OCI-LY7 (cell line): ENCODE data around the gene FGF1. TPM values are rescaled to one million over a fixed set of nuclear protein-coding genes. Genes with fewer than 3 reads are reported as not detected.

Source experiments
- BruUV-seq: library from RNA; stranded (reverse); fragments of 400-500 nt; replicated peaks from 2 replicates; lab custom pipeline; 2021; lab: Mats Ljungman, UMichigan
- CTCF ChIA-PET: fragments of 300-600 bp; sonication (Branson Sonifier 250); formaldehyde crosslinking; loops from one replicate; lab custom pipeline; 2022; ENCODE audit warnings: antibody characterized with exemption; ENCODE audit not compliant: unreplicated experiment; lab: Charles Lee
- POLR2A ChIA-PET: fragments of 300-600 bp; sonication (Branson Sonifier 250); formaldehyde crosslinking; loops from one replicate; lab custom pipeline; 2022; ENCODE audit warnings: antibody characterized with exemption; lab: Charles Lee
- DNase-seq: peaks from one replicate; pipeline ENCODE4 v3.0.0-alpha.2; 2015; ENCODE audit warnings: low spot score
- H2AFZ ChIP-seq: fragments of 200-600 bp; sonication (generic), shearing (Covaris generic); 2 replicates; pipeline ENCODE4 v1.6.1; 2014; ENCODE audit warnings: mild to moderate bottlenecking, antibody characterized with exemption, low read length, moderate library complexity
- H3K27ac ChIP-seq: fragments of 200-600 bp; sonication (generic); 2 replicates; pipeline ENCODE4 v1.5.1; 2014; ENCODE audit warnings: mixed run types, low read depth, mild to moderate bottlenecking, moderate library complexity, low read length, inconsistent platforms; ENCODE audit not compliant: poor library complexity, severe bottlenecking
- H3K36me3 ChIP-seq: fragments of 200-600 bp; sonication (generic); 2 replicates; pipeline ENCODE4 v1.6.1; 2014; ENCODE audit warnings: mild to moderate bottlenecking, antibody characterized with exemption, low read length, moderate library complexity, mixed read lengths; ENCODE audit not compliant: insufficient read depth
- H3K4me1 ChIP-seq: fragments of 200-600 bp; sonication (generic); 2 replicates; pipeline ENCODE4 v1.5.1; 2014; ENCODE audit warnings: mild to moderate bottlenecking, low read length; ENCODE audit not compliant: insufficient read depth, poor library complexity, severe bottlenecking
- H3K4me2 ChIP-seq: fragments of 200-600 bp; sonication (generic); 2 replicates; pipeline ENCODE4 v1.6.1; 2014; ENCODE audit warnings: mild to moderate bottlenecking, low read length
- H3K4me3 ChIP-seq: fragments of 200-600 bp; sonication (generic); 2 replicates; pipeline ENCODE4 v1.5.1; 2014; ENCODE audit warnings: mild to moderate bottlenecking, low read depth, low read length; ENCODE audit not compliant: poor library complexity, severe bottlenecking
- H3K79me2 ChIP-seq: fragments of 200-600 bp; sonication (generic); 2 replicates; pipeline ENCODE4 v1.6.1; 2016; ENCODE audit warnings: low read depth, mild to moderate bottlenecking, low read length, moderate library complexity, mixed read lengths; ENCODE audit not compliant: insufficient read depth
- H3K9me2 ChIP-seq: fragments of 200-600 bp; sonication (generic); 2 replicates; pipeline ENCODE4 v1.6.1; 2016; ENCODE audit warnings: mild to moderate bottlenecking, low read length, mixed read lengths; ENCODE audit not compliant: insufficient read depth
- H3K9me3 ChIP-seq: fragments of 200-600 bp; sonication (generic); 2 replicates; pipeline ENCODE4 v1.6.1; 2014; ENCODE audit warnings: mild to moderate bottlenecking, mixed run types, low read length, mixed read lengths
- H4K20me1 ChIP-seq: fragments of 200-600 bp; sonication (generic); 2 replicates; pipeline ENCODE4 v1.6.1; 2014; ENCODE audit warnings: mild to moderate bottlenecking, antibody characterized with exemption, low read length, moderate library complexity, mixed read lengths; ENCODE audit not compliant: insufficient read depth
- CTCF ChIP-seq: fragments of 200-600 bp; sonication (generic); conservative IDR thresholded peaks from 2 replicates; pipeline ENCODE4 v1.5.1; 2014; ENCODE audit warnings: mild to moderate bottlenecking, antibody characterized with exemption, low read length, moderate library complexity, mixed read lengths
- EZH2phosphoT487 ChIP-seq: fragments of 200-600 bp; sonication (generic); IDR thresholded peaks from 2 replicates; pipeline ENCODE4 v1.6.1; 2018; ENCODE audit warnings: low read depth, borderline replicate concordance, mild to moderate bottlenecking, mixed run types, antibody characterized with exemption, low read length, moderate library complexity, mixed read lengths
- intact Hi-C: fragments of 100-400 bp; cut with micrococcal nuclease; formaldehyde crosslinking; loops from one replicate; pipeline ENCODE4 v1.10.0; 2022; ENCODE audit not compliant: unreplicated experiment
- total RNA-seq, 2 experiments: library from RNA; depleted of rRNA in 1 of 2; stranded (reverse); fragments of >200 nt in 1 of 2; shearing (Covaris generic) in 1 of 2; gene quantifications; 2 replicates each; pipeline ENCODE4 v1.2.3, GENCODE V29; 2014 to 2022

The FGF1 gene
- total RNA-seq, 2 experiments from 2014 or later: not detected

- Histone ChIP-seq H3K4me3 (no peak overlapping the region), H3K4me2 (no peak overlapping the region), H3K79me2 (no peaks in the 10 kb centered on the region), H3K27ac (no peak overlapping the region), H4K20me1 (no peaks in the 10 kb centered on the region), H3K9me2 (no peaks in the 10 kb centered on the region), H2AFZ (no peak overlapping the region), H3K9me3 (no peaks in the 10 kb centered on the region), H3K4me1 (no peaks in the 10 kb centered on the region), H3K36me3 (no peaks in the 10 kb centered on the region)
- no peak for TF ChIP-seq EZH2phosphoT487
- TF ChIP-seq CTCF: no peak
- BruUV-seq: no TSS peak
- POLR2A ChIA-PET: interaction anchor here (0.7 kb wide), 1 partner anchor 65 kb away, joined by 3 read pairs; no protein-coding TSS in a partner anchor
- DNase-seq: no peak
- intact Hi-C loops: no loop called here
- CTCF ChIA-PET: no interaction called here
Observed at GRCh38 chr5:142576303-142576702, 109.6 kb downstream of the FGF1 start.

GRCh38 chr5:142572006-142572405 lies 113.9 kb downstream of the FGF1 start:
- TF ChIP-seq EZH2phosphoT487 (no peak), CTCF (no peak)
- BruUV-seq: no TSS peak

GRCh38 chr5:142571371-142571770 lies 114.5 kb downstream of the FGF1 start:
- Histone ChIP-seq H3K4me2 (no peak overlapping the region), H3K4me3 (no peak overlapping the region), H3K79me2 (no peaks in the 10 kb centered on the region), H3K36me3 (no peaks in the 10 kb centered on the region), H3K27ac (no peak overlapping the region), H3K4me1 (no peaks in the 10 kb centered on the region), H4K20me1 (no peaks in the 10 kb centered on the region), H3K9me2 (no peaks in the 10 kb centered on the region), H3K9me3 (no peaks in the 10 kb centered on the region), H2AFZ (no peak overlapping the region)
- CTCF ChIA-PET: no interaction called here
- intact Hi-C loops: no loop called here
- BruUV-seq: no TSS peak
- TF ChIP-seq EZH2phosphoT487 (no peak), CTCF (no peak)
- no peak for DNase-seq
- POLR2A ChIA-PET: no interaction called here

More at GRCh38 chr5:142572006-142572405, 113.9 kb downstream of the FGF1 start:
- H3K4me1 ChIP-seq: no peaks in the 10 kb centered on the region
- CTCF ChIA-PET: no interaction called here
- no peaks in the 10 kb centered on the region for H3K9me3 ChIP-seq
- no peak for DNase-seq
- POLR2A ChIA-PET: no interaction called here
- no peak overlapping the region for H2AFZ ChIP-seq
- no peaks in the 10 kb centered on the region for H3K9me2 ChIP-seq
- intact Hi-C loops: no loop called here
- H3K4me3 ChIP-seq: no peak overlapping the region
- H4K20me1 ChIP-seq: no peaks in the 10 kb centered on the region
- H3K27ac ChIP-seq: no peak overlapping the region
- H3K4me2 ChIP-seq: no peak overlapping the region
- H3K36me3 ChIP-seq: no peaks in the 10 kb centered on the region
- H3K79me2 ChIP-seq: no peaks in the 10 kb centered on the region
